ENCODE measurements around the gene TXK.
"Not testable (repeated sequence)": the region's sequence is repeated elsewhere in the genome, so short reads cannot be mapped to it uniquely, and the experiment has no call there.

Gene TXK

DNA sequence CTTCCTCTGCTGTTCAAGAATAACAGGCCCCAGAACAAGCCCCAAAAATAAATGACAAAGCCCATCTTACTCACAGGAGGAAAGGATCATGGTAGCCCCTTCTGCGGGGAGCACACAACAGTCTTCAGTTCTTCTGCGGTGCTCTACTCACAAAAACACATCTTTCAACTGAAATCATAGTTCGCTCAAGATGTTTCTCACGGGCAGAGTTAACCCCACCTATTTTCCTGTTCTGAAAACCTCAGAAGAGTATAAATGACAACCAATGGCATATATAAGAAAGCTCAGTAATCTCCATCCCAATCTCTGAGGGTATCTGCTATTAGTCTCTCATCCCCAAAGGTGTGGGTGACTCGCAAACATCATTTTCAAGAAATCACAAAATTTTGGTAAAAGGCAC, at the start of gene TXK:
Gene TXK, minus strand, starts transcription at position 170 of the 400 bp plus-strand sequence. Its CDS starts 80 bp downstream, at position 90.
- DNase-seq = no peak

DNA sequence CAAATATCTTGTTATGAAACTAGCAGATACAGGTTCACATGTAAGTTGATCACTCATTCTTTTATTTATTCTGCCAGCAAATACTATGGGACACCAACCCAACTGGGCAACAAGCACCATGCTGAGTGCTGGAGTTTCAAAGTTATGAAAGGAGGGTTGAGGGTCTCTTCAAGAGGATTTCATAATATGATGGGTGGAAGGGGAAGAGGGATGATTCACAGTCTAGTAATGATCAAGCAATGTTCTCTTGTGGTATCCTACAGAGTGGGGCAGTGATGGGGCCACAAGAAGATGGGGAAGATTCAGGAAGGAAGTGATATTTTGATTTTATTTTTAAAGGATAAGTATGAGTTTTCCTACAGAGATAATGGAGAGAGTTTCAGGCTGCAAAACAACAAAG, 46.2 kb upstream of the TXK start:
- no peak for DNase-seq

DNA sequence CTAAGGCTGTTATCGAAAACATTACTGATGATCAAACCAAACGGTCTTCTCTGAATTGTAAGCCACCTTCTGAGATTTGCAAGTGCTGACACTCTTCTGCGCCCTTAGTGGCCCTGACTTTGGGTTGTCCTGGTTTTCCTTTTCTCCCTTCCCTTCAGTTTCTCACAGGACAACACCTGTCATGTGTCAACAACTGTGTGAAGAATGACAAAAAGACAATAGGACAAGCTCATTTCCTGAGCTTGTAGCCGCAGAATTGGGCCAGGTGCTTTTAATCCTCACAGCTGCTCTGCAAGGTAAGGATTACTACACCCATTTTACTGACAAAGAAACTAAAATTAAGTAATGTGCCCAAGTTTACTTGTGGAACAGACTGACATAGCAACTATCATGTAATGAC, 44.9 kb upstream of the TXK start:
- DNase-seq = no peak

GRCh38 chr4:48175806-48176205, 41.8 kb upstream of the TXK start:
- no peak for DNase-seq

- DNase-seq = no peak
Measured at GRCh38 chr4:48175328-48175727, 41.3 kb upstream of the TXK start.

DNA sequence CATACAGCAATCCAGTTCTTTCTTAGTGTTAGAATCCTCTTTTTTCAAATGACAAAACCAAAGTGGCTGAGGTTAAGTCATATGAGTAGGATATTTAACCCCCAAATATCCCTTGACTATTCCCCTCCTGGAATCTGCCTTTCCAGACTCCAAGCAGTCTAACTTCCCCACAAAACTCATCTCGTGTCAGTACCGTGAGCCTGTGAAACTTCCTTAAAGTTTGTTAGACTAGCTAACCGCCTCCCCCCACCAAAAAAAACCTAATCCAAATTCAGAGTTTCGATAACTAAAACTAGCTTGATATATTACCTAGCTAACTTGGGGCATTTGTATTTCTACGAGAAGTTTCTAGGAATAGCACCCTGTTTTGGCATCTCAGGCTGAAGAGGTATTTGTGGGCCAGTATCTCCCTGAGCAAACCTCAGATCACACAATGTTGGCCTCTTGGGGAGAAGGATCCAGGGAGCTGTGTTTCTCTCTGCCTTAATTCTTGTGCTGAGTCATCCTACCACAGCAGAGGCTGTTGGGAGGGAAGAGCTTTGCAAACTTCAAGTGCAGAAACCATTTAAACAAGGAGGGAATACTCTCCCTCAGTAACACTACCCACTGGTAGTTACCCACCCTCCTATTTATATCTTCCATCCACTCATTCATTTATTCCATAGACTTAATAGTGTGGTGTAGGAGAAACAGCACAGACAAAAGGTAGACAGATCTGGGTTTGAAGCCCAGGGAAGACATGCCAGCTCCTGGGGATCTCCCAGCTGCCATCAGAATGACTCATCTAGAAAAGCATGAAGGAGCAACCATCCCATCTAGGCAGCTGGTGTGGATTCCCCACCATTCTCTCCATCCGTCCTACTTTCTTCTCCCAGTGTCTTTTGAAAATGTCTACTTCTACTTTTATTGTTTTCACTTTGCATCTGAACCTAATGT, 39.3 kb upstream of the TXK start:
- peak; percentile 18 to 71 for DNase-seq

DNA sequence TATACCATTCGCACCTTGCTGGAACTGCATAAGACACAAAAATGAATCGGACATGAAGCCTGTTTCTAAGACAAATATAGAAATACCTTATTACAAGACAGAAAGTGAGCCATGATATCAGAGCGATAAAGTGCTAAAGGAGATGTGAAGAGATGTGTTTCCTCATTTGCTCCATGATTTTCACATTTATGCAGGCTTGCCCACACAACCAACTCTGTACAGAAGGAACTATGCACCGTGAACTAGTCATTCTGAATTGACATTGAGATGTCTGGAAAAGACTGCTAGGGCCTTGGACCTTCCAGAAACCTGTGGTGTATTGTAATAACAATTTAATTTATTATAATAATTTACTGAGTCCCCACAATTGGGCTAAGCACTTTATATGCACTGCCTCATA, 38.6 kb upstream of the TXK start:
- no peak for DNase-seq

GRCh38 chr4:48169636-48170035, 35.6 kb upstream of the TXK start:
- no peak for DNase-seq

DNA sequence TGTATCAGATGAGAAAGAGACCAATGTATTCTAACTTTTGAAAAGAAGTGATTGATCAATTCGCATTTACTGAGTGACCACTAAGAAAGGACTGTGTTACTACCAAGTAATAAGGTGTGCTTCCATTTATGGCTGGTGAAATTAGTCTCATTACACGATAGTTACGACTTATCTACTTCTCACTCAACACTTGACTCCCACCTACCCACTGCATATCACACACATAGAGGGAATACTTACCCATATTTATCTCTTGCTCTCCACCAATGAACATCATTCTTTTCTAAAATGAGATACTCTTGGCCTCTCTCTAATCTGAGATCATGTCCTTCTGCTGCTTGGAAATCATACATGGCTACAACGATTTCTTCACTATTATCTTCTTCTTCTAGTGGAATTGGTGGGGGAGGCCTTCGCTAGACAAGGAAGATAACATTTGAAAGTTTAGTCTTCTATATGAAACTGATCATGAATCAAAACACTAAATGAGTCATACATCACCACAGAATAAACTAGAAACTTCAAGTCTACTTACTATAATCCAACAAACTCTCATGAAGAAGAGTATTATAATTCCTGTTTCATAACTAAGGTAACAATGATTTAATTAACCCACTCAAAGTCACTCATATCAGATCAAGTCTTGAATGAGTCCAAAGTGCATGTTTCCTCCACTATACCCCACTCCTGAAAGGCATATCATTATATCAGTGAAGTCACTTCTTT, 33.7 kb upstream of the TXK start:
- DNase-seq = no peak

GRCh38 chr4:48164561-48164960, 30.5 kb upstream of the TXK start:
- not testable (repeated sequence) for DNase-seq

DNA sequence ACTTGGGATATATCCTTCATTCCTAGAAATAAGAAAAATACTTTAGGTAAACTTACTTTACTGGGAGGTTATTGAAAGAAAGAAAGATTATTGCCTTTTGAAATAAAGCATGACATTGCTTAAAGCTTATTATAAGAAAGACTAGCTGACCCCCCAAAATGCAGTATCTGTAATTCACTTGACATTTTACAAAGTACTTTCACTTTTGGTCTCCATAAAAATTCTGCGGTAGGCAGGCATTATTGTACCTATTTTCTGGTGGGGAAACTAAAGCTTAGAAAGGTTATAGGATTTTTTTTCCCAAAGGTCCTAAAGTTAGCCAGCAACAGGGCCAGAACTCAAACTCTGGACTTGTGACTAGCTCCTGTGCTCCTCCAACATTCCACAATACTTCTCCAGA, 29.7 kb upstream of the TXK start:
- DNase-seq = no peak

DNA sequence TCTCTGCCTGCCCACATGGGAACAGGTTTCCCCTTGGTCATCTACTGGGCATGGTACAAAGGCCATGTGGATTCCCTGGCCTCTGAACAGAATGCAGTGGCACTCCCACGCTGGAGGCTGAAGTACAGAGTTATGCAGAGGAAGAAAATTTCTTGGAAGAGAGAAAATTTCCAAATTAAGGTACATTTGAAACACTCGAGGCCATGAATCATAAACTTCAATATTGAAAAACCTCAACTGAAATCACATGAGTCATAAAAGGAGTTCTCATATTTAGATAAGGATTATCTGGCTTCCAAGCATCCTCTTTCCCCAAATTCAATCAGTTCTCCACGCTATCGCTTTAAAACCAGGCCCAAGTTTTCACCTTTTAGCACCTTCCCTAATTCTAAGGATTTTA, 28.1 kb upstream of the TXK start:
- DNase-seq = no peak

DNA sequence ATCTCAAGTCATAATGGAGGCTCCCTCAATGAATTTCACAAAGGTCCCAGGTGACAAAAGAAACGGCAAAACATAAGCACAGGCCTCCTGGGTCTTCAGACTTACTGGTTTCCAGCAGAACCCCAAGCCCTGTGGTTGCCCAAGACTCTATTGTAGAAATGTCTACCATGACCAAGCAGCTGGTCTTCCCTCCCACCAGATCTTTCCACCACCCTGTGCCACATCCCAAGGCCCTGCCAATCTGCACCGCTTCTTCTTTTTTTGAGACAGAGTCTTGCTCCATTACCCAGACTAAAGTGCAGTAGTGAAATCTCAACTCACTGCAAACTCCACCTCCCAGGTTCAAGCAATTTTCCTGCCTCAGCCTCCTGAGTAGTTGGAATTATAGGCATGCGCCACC, 23.2 kb upstream of the TXK start:
- no peak for DNase-seq

GRCh38 chr4:48156423-48156822, 22.4 kb upstream of the TXK start:
- no peak for DNase-seq

GRCh38 chr4:48153791-48154550, 19.9 kb upstream of the TXK start:
- DNase-seq = no peak

- DNase-seq = no peak
Measured at GRCh38 chr4:48152259-48152658, 18.2 kb upstream of the TXK start.

GRCh38 chr4:48149827-48150370, 15.8 kb upstream of the TXK start:
- no peak for DNase-seq

DNA sequence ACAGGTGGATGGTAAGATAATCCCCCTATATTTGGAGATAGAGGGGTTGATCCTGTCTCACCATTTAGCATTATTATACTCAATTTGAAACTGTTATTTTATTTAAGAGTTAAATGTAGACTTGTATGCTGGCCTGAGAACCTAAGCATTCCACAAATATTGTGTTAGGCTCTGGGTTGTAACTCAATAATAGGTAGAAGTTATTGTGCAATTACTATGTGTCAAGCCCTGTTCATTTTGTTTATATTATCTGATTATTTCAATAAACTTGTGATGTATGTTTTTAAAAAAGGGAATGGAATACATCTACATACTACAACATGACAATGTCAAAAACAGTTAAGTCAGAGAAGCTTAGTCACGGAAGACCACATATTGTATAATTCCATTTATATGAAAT, 13.6 kb upstream of the TXK start:
- DNase-seq = no peak

DNA sequence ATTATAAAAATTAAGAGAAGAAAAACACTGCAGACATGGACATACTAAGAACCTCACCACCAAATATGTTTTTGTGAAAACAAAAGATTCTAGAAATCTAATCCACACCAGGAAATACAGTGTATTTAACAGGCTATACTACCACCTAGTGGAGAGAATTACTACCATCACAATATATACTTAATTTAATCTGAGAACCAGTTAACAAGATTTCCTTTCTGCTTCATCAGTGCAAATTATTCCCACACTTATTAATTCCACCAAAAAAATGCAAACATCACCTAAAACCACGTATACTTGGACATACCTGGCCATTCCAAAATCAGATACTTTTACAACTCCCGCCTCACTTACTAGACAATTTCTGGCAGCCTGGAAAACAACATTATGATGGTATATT, 7.0 kb upstream of the TXK start:
- DNase-seq = peak in 1 of 2 experiments; percentile 30

DNA sequence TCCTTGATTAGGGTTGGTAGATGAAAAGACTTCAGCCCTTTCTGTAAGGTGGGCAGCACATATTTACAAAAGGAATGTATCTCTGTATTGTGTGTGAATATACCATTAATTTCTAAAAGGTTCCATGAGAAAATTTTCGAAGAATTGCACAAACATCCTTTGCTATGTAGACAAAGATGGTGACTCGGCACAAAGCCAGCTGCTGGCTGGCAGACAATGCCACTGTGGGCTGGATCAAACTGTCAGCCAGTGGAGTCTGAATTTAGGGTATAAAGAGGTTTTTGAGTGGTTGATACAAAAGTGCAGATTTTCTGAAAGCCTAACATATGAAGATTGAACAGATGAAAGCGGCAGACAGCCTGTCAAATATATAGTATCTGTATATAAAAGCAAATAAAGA, 5.6 kb upstream of the TXK start:
- DNase-seq = peak in 1 of 2 experiments; percentile 46

DNA sequence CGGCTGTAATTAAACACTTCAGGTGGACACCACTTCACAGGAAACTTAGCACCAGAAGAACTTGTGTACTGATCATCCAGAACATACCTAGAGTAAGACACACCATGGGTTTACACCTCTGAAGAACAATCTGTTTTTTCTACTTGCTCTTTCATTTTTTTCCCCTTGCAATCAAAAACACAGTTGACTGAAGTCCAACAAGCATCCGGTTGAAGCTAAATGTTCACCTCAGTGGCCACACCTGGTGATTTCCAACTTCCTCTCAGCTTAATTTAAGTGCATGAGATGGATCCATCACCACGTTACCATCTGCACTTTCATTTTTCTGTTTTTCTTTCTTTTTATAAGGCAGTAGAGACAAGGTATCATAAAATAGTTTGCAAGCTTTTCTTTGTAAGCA, 4.9 kb upstream of the TXK start:
- DNase-seq = no peak

DNA sequence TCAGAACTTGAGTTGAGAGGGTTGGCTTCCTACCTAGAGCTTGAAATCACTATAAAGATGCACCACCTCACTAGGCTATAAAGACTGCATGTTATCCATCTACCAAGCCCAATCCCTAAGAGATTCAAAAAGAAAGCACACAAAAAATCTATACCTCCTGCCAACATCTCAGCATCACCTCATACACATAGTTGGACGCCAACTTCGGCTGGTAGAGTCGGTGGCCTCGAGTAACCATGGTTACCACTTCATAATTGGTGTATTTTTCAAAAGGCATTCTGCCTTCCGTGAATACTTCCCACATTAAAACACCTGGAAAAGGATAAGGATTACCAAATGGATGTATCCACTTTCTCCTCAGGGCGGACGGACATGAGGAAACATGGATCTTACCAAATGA, 4.5 kb upstream of the TXK start:
- DNase-seq = no peak

DNA sequence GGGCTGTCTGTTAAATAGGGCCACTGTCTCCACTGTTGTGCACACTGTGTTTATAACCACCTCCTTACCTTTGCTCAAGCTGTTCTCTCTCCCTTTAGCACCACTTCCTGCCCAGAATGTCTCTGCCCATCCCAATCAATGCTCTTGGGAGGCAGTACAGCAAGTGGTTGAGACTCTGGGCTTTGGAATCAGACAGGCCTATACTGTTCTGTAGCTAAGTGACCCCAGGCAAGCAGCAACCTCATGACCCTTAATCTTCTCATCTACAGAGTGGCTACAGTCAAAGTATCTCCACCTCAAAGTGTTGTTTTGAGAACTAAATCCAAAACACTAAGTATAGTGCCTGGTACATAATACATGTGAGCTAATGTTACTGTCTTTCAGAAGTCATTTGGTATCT, 3.8 kb upstream of the TXK start:
- DNase-seq = no peak

Data from NCI-H446 (cell line).